Parathyroid adenoma (tissue), 2 donors: Measurements from ENCODE around the gene GORASP2.
"Not testable (repeated sequence)": the region's sequence is repeated elsewhere in the genome, so short reads cannot be mapped to it uniquely, and the experiment has no call there.

ENCODE experiments used
- H2AFZ ChIP-seq: fragments of 300-600 bp; sonication (generic); one replicate; pipeline ENCODE4 v1.7.0; 2017; ENCODE audit warnings: antibody characterized with exemption, mild to moderate bottlenecking
- H3K27ac ChIP-seq: fragments of 300-600 bp; sonication (generic); one replicate; pipeline ENCODE4 v1.7.0; 2017
- H3K27me3 ChIP-seq: fragments of 300-600 bp; sonication (generic); one replicate; pipeline ENCODE4 v1.7.0; 2017; ENCODE audit warnings: low read length; ENCODE audit not compliant: control insufficient read depth, insufficient read depth
- H3K36me3 ChIP-seq: fragments of 300-600 bp; sonication (generic); one replicate; pipeline ENCODE4 v1.7.0; 2017; ENCODE audit warnings: low read length; ENCODE audit not compliant: control insufficient read depth, insufficient read depth
- H3K4me1 ChIP-seq: fragments of 300-600 bp; sonication (generic); one replicate; pipeline ENCODE4 v1.7.0; 2017; ENCODE audit warnings: control low read depth
- H3K4me2 ChIP-seq: fragments of 300-600 bp; sonication (generic); one replicate; pipeline ENCODE4 v1.7.0; 2017; ENCODE audit warnings: low read length
- H3K4me3 ChIP-seq: fragments of 300-600 bp; sonication (generic); one replicate; pipeline ENCODE4 v1.7.0; 2017; ENCODE audit warnings: low read depth, low read length
- H3K79me2 ChIP-seq: fragments of 300-600 bp; sonication (generic); one replicate; pipeline ENCODE4 v1.7.0; 2017; ENCODE audit warnings: control low read depth
- H3K9ac ChIP-seq: fragments of 300-600 bp; sonication (generic); one replicate; pipeline ENCODE4 v1.7.0; 2017; ENCODE audit warnings: mild to moderate bottlenecking
- H3K9me3 ChIP-seq: fragments of 300-600 bp; sonication (generic); one replicate; pipeline ENCODE4 v1.7.0; 2017; ENCODE audit warnings: low read length; ENCODE audit not compliant: control insufficient read depth
- CTCF ChIP-seq: fragments of 300-600 bp; sonication (generic); IDR thresholded peaks from one replicate; pipeline ENCODE4 v1.7.0; 2017; ENCODE audit warnings: antibody characterized with exemption, mild to moderate bottlenecking
- donor health status: primary hyperparathyroidism.

GORASP2 gene

GRCh38 chr2:170911314-170911889 is 17.7 kb upstream of the GORASP2 start:
- no peak overlapping the region for H3K4me3 ChIP-seq
- H2AFZ ChIP-seq: no peak overlapping the region
- no peak for TF ChIP-seq CTCF
- no peaks in the 10 kb centered on the region for H3K79me2 ChIP-seq
- H3K36me3 ChIP-seq: no peaks in the 10 kb centered on the region
- no peak overlapping the region for H3K27ac ChIP-seq
- no peaks in the 10 kb centered on the region for H3K27me3 ChIP-seq
- H3K4me1 ChIP-seq: no peaks in the 10 kb centered on the region
- no peaks in the 10 kb centered on the region for H3K9me3 ChIP-seq
- H3K4me2 ChIP-seq: no peak overlapping the region
- H3K9ac ChIP-seq: no peak overlapping the region

DNA sequence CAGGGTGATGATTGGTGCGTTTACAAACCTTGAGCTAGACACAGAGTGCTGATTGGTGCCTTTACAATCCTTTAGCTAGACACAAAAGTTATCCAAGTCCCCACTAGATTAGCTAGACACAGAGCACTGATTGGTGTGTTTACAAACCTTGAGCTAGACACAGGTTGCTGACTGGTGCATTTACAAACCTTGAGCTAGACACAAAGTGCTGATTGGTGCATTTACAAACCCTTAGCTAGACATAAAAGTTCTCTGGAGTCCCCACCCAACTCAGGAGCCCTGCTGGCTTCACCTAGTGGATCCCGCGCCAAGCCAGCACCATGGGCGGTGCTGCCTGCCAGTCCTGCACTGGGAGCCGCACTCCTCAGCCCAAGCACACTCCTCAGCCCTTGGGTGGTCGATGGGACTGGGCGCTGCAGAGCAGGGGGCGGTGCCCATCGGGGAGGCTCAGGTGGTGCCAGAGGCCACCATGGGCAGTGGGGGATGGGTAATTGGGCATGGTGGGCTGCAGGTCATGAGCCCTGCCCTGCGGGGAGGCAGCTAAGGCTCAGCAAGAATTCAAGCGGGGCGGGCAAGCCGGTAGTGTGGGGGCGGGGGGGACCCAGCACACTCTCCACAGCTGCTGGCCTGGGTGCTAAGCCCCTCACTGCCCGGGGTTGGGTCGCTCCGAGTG is 13.9 kb upstream of the GORASP2 start:
- not testable (repeated sequence) for H3K27me3 ChIP-seq, H3K4me2 ChIP-seq, H3K9me3 ChIP-seq, H2AFZ ChIP-seq, H3K27ac ChIP-seq, H3K4me1 ChIP-seq, H3K79me2 ChIP-seq, H3K36me3 ChIP-seq, H3K9ac ChIP-seq, H3K4me3 ChIP-seq

GRCh38 chr2:170917219-170917913 is 11.7 kb upstream of the GORASP2 start:
- no peaks in the 10 kb centered on the region for H3K27me3 ChIP-seq
- no peak overlapping the region for H3K27ac ChIP-seq
- no peak for TF ChIP-seq CTCF
- H3K79me2 ChIP-seq: no peaks in the 10 kb centered on the region
- no peak overlapping the region for H2AFZ ChIP-seq
- no peak overlapping the region for H3K4me2 ChIP-seq
- no peaks in the 10 kb centered on the region for H3K9me3 ChIP-seq
- no peaks in the 10 kb centered on the region for H3K36me3 ChIP-seq
- H3K4me1 ChIP-seq: no peaks in the 10 kb centered on the region
- H3K4me3 ChIP-seq: no peak overlapping the region
- H3K9ac ChIP-seq: no peak overlapping the region

GRCh38 chr2:170917957-170918356 is 11.1 kb upstream of the GORASP2 start:
- Histone ChIP-seq H3K4me3 (no peak overlapping the region), H3K4me2 (no peak overlapping the region), H3K27ac (no peak overlapping the region), H3K36me3 (no peaks in the 10 kb centered on the region), H3K79me2 (no peaks in the 10 kb centered on the region), H3K4me1 (no peaks in the 10 kb centered on the region), H3K27me3 (no peaks in the 10 kb centered on the region), H3K9me3 (no peaks in the 10 kb centered on the region), H2AFZ (no peak overlapping the region), H3K9ac (no peak overlapping the region)
- no peak for TF ChIP-seq CTCF

DNA sequence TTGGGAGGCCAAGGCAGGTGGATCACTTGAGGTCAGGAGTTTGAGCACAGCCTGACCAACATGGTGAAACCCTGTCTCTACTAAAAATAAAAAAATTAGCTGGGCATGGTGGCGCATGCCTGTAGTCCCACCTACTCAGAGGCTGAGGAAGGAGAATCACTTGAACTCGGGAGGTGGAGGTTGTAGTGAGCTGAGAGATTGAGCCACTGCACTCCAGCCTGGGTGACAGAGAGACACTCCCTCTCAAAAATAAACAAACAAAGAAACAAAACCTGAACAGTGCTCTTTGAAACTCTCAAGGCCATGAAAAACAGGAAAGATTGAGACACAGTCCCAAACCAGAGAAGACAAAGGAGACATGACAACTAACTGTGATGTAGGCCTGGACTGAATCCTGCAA is 7.2 kb upstream of the GORASP2 start:
- not testable (repeated sequence) for H3K9me3 ChIP-seq, H3K4me1 ChIP-seq, H3K27ac ChIP-seq

More for the DNA sequence above, 7.2 kb upstream of the GORASP2 start:
- H3K36me3 ChIP-seq, H3K9ac ChIP-seq, H3K27me3 ChIP-seq, H2AFZ ChIP-seq, H3K4me3 ChIP-seq, H3K79me2 ChIP-seq, H3K4me2 ChIP-seq: not testable (repeated sequence)
